SK-N-SH (cell line): ENCODE results near the gene ZFX. TPM values are rescaled to one million over a fixed set of nuclear protein-coding genes. Genes with fewer than 3 reads are reported as not detected.

ENCODE experiments used
- CTCF ChIA-PET: fragments of 300-600, 350-600 bp; formaldehyde crosslinking; extraction: SDS; loops from one replicate; lab custom pipeline; 2021; lab: Yijun Ruan, JAX
- POLR2A ChIA-PET: fragments of 350-600 bp; sonication (Branson Sonifier 250); formaldehyde crosslinking; extraction: SDS; loops from one replicate; lab custom pipeline; 2020; ENCODE audit warnings: antibody characterized with exemption, inconsistent platforms; lab: Yijun Ruan, JAX
- DNase-seq: peaks from one replicate; pipeline ENCODE4 v3.0.0; 2012
- H2AFZ ChIP-seq: fragments of 200-600 bp; sonication (generic); 2 replicates; pipeline ENCODE4 v1.8.1; 2016; ENCODE audit warnings: antibody characterized with exemption, mild to moderate bottlenecking, low read depth
- H3F3A ChIP-seq: fragments of 200-600 bp; sonication (generic); replicated peaks from 2 replicates; pipeline ENCODE3; 2016; ENCODE audit warnings: antibody characterized with exemption, mild to moderate bottlenecking; ENCODE audit not compliant: insufficient read depth
- H3K27ac ChIP-seq, 2 experiments: fragments of 200-500 bp in 1 of 2; fragments of 200-600 bp in 1 of 2; sonication (Bioruptor generic) in 1 of 2; sonication (generic), shearing (Covaris generic) in 1 of 2; 2 replicates each; pipeline versions ENCODE4 v1.5.1 to v1.6.1; 2014 to 2016; ENCODE audit warnings: low read depth in 2 of 2, inconsistent platforms in 1 of 2, low read length in 1 of 2, mild to moderate bottlenecking in 1 of 2, mixed read lengths in 1 of 2
- H3K27me3 ChIP-seq: fragments of 200-600 bp; sonication (generic), shearing (Covaris generic); 2 replicates; pipeline ENCODE4 v1.6.1; 2016; ENCODE audit warnings: mixed run types; ENCODE audit not compliant: insufficient read depth
- H3K36me3 ChIP-seq, 2 experiments: fragments of 200-500 bp in 1 of 2; fragments of 200-600 bp in 1 of 2; sonication (Bioruptor generic) in 1 of 2; sonication (generic) in 1 of 2; replicated peaks in 1 of 2; 2 replicates each; pipeline versions ENCODE3 to v1.5.1; 2014 to 2016; ENCODE audit warnings: low read length in 1 of 2, mild to moderate bottlenecking in 1 of 2; ENCODE audit not compliant: insufficient read depth in 2 of 2, control insufficient read depth in 1 of 2
- H3K4me1 ChIP-seq, 2 experiments: fragments of 200-500 bp in 1 of 2; fragments of 200-600 bp in 1 of 2; sonication (Bioruptor generic) in 1 of 2; sonication (generic), shearing (Covaris generic) in 1 of 2; 2 replicates each; pipeline versions ENCODE4 v1.5.1 to v1.6.1; 2014 to 2016; ENCODE audit warnings: low read depth in 1 of 2, low read length in 1 of 2, mixed run types in 1 of 2; ENCODE audit not compliant: insufficient read depth in 2 of 2, control insufficient read depth in 1 of 2
- H3K4me2 ChIP-seq: fragments of 200-600 bp; sonication (generic), shearing (Covaris generic); 2 replicates; pipeline ENCODE4 v1.6.1; 2017; ENCODE audit warnings: mixed run types
- H3K4me3 ChIP-seq, 2 experiments: fragments of 200-500 bp in 1 of 2; fragments of 200-600 bp in 1 of 2; sonication (Bioruptor generic) in 1 of 2; sonication (generic), shearing (Covaris generic) in 1 of 2; 2 replicates each; pipeline versions ENCODE4 v1.5.1 to v1.8.1; 2014 to 2016; ENCODE audit warnings: low read depth in 2 of 2, inconsistent platforms in 1 of 2, low read length in 1 of 2, mild to moderate bottlenecking in 1 of 2, mixed read lengths in 1 of 2, moderate library complexity in 1 of 2
- H3K79me2 ChIP-seq: fragments of 200-600 bp; sonication (generic); 2 replicates; pipeline ENCODE4 v1.8.1; 2017; ENCODE audit warnings: mild to moderate bottlenecking; ENCODE audit not compliant: insufficient read depth
- H3K9ac ChIP-seq: fragments of 200-600 bp; sonication (generic); 2 replicates; pipeline ENCODE4 v1.6.1; 2017; ENCODE audit warnings: mixed run types
- H3K9me2 ChIP-seq: fragments of 200-600 bp; sonication (generic); 2 replicates; pipeline ENCODE4 v1.6.1; 2017; ENCODE audit warnings: mixed run types
- H3K9me3 ChIP-seq: fragments of 200-600 bp; sonication (generic); 2 replicates; pipeline ENCODE4 v1.6.1; 2017; ENCODE audit warnings: mixed run types, mild to moderate bottlenecking, moderate library complexity
- H4K20me1 ChIP-seq: fragments of 200-600 bp; sonication (generic); 2 replicates; pipeline ENCODE4 v1.6.1; 2017; ENCODE audit warnings: mild to moderate bottlenecking, mixed run types; ENCODE audit not compliant: insufficient read depth
- CHD2 ChIP-seq: fragments of 150-350 bp; IDR thresholded peaks from 2 replicates; pipeline ENCODE4 v1.6.1; 2018; ENCODE audit warnings: low read length; ENCODE audit not compliant: partially characterized antibody
- CTCF ChIP-seq: fragments of 200-600 bp; sonication (generic); IDR thresholded peaks from 2 replicates; pipeline ENCODE4 v1.6.1; 2017; ENCODE audit warnings: antibody characterized with exemption, mild to moderate bottlenecking, moderate library complexity
- ELF1 ChIP-seq: IDR thresholded peaks from 2 replicates; pipeline ENCODE4 v1.4.0; 2012
- EP300 ChIP-seq, 2 experiments: IDR thresholded peaks; 2 replicates each; pipeline versions ENCODE4 v1.4.0 to v1.6.1; 2012; ENCODE audit warnings: borderline replicate concordance in 1 of 2, low read depth in 1 of 2, low read length in 1 of 2
- FOXM1 ChIP-seq: IDR thresholded peaks from 2 replicates; pipeline ENCODE4 v1.4.0; 2012; ENCODE audit warnings: low read depth, mild to moderate bottlenecking
- IRF3 ChIP-seq: fragments of 150-350 bp; IDR thresholded peaks from 2 replicates; pipeline ENCODE4 v1.6.1; 2016; ENCODE audit warnings: mild to moderate bottlenecking, low read depth, low read length
- NRF1 ChIP-seq: IDR thresholded peaks from 2 replicates; pipeline ENCODE4 v1.6.1; 2012; ENCODE audit warnings: low read depth, mild to moderate bottlenecking, low read length
- PBX3 ChIP-seq: IDR thresholded peaks from 2 replicates; pipeline ENCODE4; 2012
- POLR2AphosphoS5 ChIP-seq: IDR thresholded peaks from 2 replicates; pipeline ENCODE4 v1.6.1; 2012; ENCODE audit warnings: low read depth, low read length
- RAD21 ChIP-seq: IDR thresholded peaks from 2 replicates; pipeline ENCODE4 v1.6.1; 2012; ENCODE audit warnings: mild to moderate bottlenecking, low read length
- REST ChIP-seq: IDR thresholded peaks from 2 replicates; pipeline ENCODE4 v1.6.1; 2012; ENCODE audit warnings: mild to moderate bottlenecking, low read depth, low read length, moderate library complexity
- RFX5 ChIP-seq: IDR thresholded peaks from 2 replicates; pipeline ENCODE4 v1.6.1; 2012; ENCODE audit warnings: mild to moderate bottlenecking, improper control_type of control experiment, low read length
- RXRA ChIP-seq: IDR thresholded peaks from 2 replicates; pipeline ENCODE4 v1.4.0; 2012; ENCODE audit warnings: low read depth, mild to moderate bottlenecking, borderline replicate concordance
- SIN3A ChIP-seq: IDR thresholded peaks from 2 replicates; pipeline ENCODE4 v1.6.1; 2012; ENCODE audit warnings: low read depth, mild to moderate bottlenecking, low read length, moderate library complexity, borderline replicate concordance
- SMC3 ChIP-seq: IDR thresholded peaks from 2 replicates; pipeline ENCODE4 v1.6.1; 2012; ENCODE audit warnings: low read depth, low read length, improper control_type of control experiment
- YY1 ChIP-seq: IDR thresholded peaks from 2 replicates; pipeline ENCODE4 v1.4.0; 2012; ENCODE audit warnings: low read depth, mild to moderate bottlenecking
- WGBS: methylation state at CpG from one replicate; pipeline ENCODE4 v1.1.6; 2017; ENCODE audit warnings: low lambda C conversion rate; 5-methylcytosine and 5-hydroxymethylcytosine counted together
- polyA plus RNA-seq, 3 experiments: library from polyadenylated mRNA; depleted of rRNA; stranded (reverse); fragments of >200 nt; gene quantifications; 2 replicates each; pipeline ENCODE4 v1.2.3, GENCODE V29; 2012

The ZFX gene
- polyA plus RNA-seq, 1 of the 3 experiments (the other 2 are of a cell fraction) = 9.0 TPM

GRCh38 chrX:24146283-24146949, 3.1 kb upstream of the ZFX start:
- Histone ChIP-seq H3K9me2 (no peaks in the 10 kb centered on the region), H3F3A (peaks cover 42% of the 10 kb centered on the region), H3K9me3 (no peaks in the 10 kb centered on the region), H2AFZ (peak overlapping the region; percentile 79), H3K27ac (peak overlapping the region; percentile 78 to 95), H3K79me2 (peaks cover 11% of the 10 kb centered on the region), H3K36me3 (no peaks in the 10 kb centered on the region), H4K20me1 (peaks cover 11% of the 10 kb centered on the region), H3K9ac (peak overlapping the region; percentile 20; the same call in 1 of the 2 replicates), H3K4me1 (peaks cover 13 to 33% of the 10 kb centered on the region in 2 experiments), H3K4me3 (peak overlapping the region in 1 of 2 experiments; percentile 9; a peak in 1 of 4 replicates), H3K27me3 (no peaks in the 10 kb centered on the region), H3K4me2 (peak overlapping the region; percentile 48)
- CTCF ChIA-PET = interaction anchor here (0.6 kb wide), 1 partner anchor 36 kb away, joined by 3 read pairs; no protein-coding TSS in a partner anchor
- 48% methylated on average over 6 of the region's 6 CpGs for WGBS
- POLR2A ChIA-PET = no interaction called here
- no peak for TF ChIP-seq RFX5
- no peak for TF ChIP-seq NRF1
- no peak for TF ChIP-seq RXRA
- TF ChIP-seq SMC3 = no peak
- TF ChIP-seq IRF3 = no peak
- no peak for TF ChIP-seq REST
- no peak for TF ChIP-seq SIN3A
- TF ChIP-seq ELF1 = no peak
- no peak for TF ChIP-seq PBX3
- no peak for TF ChIP-seq CTCF
- TF ChIP-seq POLR2AphosphoS5 = no peak
- TF ChIP-seq CHD2 = no peak
- no peak for TF ChIP-seq YY1
- TF ChIP-seq EP300 (IDR thresholded peaks at IDR 0.05; ENCODE audit: borderline replicate concordance in 1 of 2, low read depth in 1 of 2, low read length in 1 of 2) = no peak
- TF ChIP-seq RAD21 = no peak
- TF ChIP-seq FOXM1 = no peak
- no peak for DNase-seq
